ENCODE measurements around the gene VEZT.

The VEZT gene

GRCh38 chr12:95262808-95263207 lies 45.2 kb downstream of the VEZT start:
- no peaks in the 10 kb centered on the region for H4K20me1 ChIP-seq (ENCODE audit: control insufficient read depth, insufficient read depth, low read depth, low read length)
- H3K27ac ChIP-seq (ENCODE audit: low read depth, low read length): no peak overlapping the region
- no peaks in the 10 kb centered on the region for H3K9me2 ChIP-seq (replicated peaks; ENCODE audit: control insufficient read depth, low read length)
- H3K36me3 ChIP-seq (ENCODE audit: control insufficient read depth, low read length): peaks cover 87% of the 10 kb centered on the region
- peaks cover 23% of the 10 kb centered on the region for H3K79me2 ChIP-seq (ENCODE audit: control insufficient read depth, low read length)
- H3K27me3 ChIP-seq (ENCODE audit: control insufficient read depth, low read length): no peaks in the 10 kb centered on the region
- no peaks in the 10 kb centered on the region for H3K4me1 ChIP-seq (ENCODE audit: control insufficient read depth, low read length)
- no peak overlapping the region for H3K4me2 ChIP-seq (ENCODE audit: low read length)
- no peak overlapping the region for H3K4me3 ChIP-seq (ENCODE audit: low read length)
- TF ChIP-seq EZH2phosphoT487 (IDR thresholded peaks at IDR 0.05; ENCODE audit: borderline replicate concordance, low read length): no peak
- TF ChIP-seq, protein P1, sequence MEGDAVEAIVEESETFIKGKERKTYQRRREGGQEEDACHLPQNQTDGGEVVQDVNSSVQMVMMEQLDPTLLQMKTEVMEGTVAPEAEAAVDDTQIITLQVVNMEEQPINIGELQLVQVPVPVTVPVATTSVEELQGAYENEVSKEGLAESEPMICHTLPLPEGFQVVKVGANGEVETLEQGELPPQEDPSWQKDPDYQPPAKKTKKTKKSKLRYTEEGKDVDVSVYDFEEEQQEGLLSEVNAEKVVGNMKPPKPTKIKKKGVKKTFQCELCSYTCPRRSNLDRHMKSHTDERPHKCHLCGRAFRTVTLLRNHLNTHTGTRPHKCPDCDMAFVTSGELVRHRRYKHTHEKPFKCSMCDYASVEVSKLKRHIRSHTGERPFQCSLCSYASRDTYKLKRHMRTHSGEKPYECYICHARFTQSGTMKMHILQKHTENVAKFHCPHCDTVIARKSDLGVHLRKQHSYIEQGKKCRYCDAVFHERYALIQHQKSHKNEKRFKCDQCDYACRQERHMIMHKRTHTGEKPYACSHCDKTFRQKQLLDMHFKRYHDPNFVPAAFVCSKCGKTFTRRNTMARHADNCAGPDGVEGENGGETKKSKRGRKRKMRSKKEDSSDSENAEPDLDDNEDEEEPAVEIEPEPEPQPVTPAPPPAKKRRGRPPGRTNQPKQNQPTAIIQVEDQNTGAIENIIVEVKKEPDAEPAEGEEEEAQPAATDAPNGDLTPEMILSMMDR (IDR thresholded peaks at IDR 0.05; ENCODE audit: low read depth, low read length, poor library complexity, severe bottlenecking): no peak
- peaks cover 2% of the 10 kb centered on the region; the same call in 1 of the 2 replicates for H3F3A ChIP-seq (ENCODE audit: control insufficient read depth, insufficient read depth)
- no peaks in the 10 kb centered on the region for H3K9me3 ChIP-seq (ENCODE audit: control insufficient read depth, insufficient read depth, low read length)

DNA sequence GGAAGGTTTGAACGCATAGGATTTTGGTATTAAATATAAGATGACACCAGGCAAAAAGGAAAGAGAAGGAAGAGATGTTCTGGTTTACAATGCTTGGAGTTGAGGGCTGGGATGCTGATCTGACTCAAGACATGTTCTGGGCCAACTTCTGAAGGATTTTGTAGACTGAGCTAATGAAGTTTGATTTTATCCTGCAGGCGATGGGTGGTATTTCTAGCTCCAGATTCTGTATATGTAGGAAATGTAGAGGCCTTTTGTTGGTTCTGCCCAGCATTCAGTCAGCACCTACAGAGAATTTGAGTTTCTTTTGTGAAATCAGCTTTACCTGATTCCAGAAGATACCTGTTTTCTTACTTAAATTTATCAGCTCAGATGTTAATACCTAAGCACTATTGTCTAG lies 48.2 kb downstream of the VEZT start:
- Histone ChIP-seq H3K27ac (ENCODE audit: low read depth, low read length) (no peak overlapping the region), H4K20me1 (ENCODE audit: control insufficient read depth, insufficient read depth, low read depth, low read length) (no peaks in the 10 kb centered on the region), H3K36me3 (ENCODE audit: control insufficient read depth, low read length) (peaks cover 86% of the 10 kb centered on the region), H3K9me2 (replicated peaks; ENCODE audit: control insufficient read depth, low read length) (no peaks in the 10 kb centered on the region), H3K4me3 (ENCODE audit: low read length) (no peak overlapping the region), H3K27me3 (ENCODE audit: control insufficient read depth, low read length) (no peaks in the 10 kb centered on the region), H3K9me3 (ENCODE audit: control insufficient read depth, insufficient read depth, low read length) (no peaks in the 10 kb centered on the region), H3K79me2 (ENCODE audit: control insufficient read depth, low read length) (peaks cover 6% of the 10 kb centered on the region; the same call in 1 of the 2 replicates), H3K4me1 (ENCODE audit: control insufficient read depth, low read length) (no peaks in the 10 kb centered on the region), H3K4me2 (ENCODE audit: low read length) (no peak overlapping the region), H3F3A (ENCODE audit: control insufficient read depth, insufficient read depth) (peaks cover 2% of the 10 kb centered on the region; the same call in 1 of the 2 replicates)
- TF ChIP-seq, protein P1 (IDR thresholded peaks at IDR 0.05; ENCODE audit: low read depth, low read length, poor library complexity, severe bottlenecking): no peak
- TF ChIP-seq EZH2phosphoT487 (IDR thresholded peaks at IDR 0.05; ENCODE audit: borderline replicate concordance, low read length): no peak

- H3K4me1 ChIP-seq (ENCODE audit: control insufficient read depth, low read length): no peaks in the 10 kb centered on the region
- peaks cover 86% of the 10 kb centered on the region for H3K36me3 ChIP-seq (ENCODE audit: control insufficient read depth, low read length)
- no peak overlapping the region for H3K4me2 ChIP-seq (ENCODE audit: low read length)
Observed at GRCh38 chr12:95266254-95266653, 48.6 kb downstream of the VEZT start.

More at GRCh38 chr12:95266254-95266653, 48.6 kb downstream of the VEZT start:
- TF ChIP-seq, protein P1 (IDR thresholded peaks at IDR 0.05; ENCODE audit: low read depth, low read length, poor library complexity, severe bottlenecking): no peak
- TF ChIP-seq EZH2phosphoT487 (IDR thresholded peaks at IDR 0.05; ENCODE audit: borderline replicate concordance, low read length): no peak
- no peaks in the 10 kb centered on the region for H3K9me3 ChIP-seq (ENCODE audit: control insufficient read depth, insufficient read depth, low read length)
- H3K4me3 ChIP-seq (ENCODE audit: low read length): no peak overlapping the region
- H3K27ac ChIP-seq (ENCODE audit: low read depth, low read length): no peak overlapping the region
- H4K20me1 ChIP-seq (ENCODE audit: control insufficient read depth, insufficient read depth, low read depth, low read length): no peaks in the 10 kb centered on the region
- H3K9me2 ChIP-seq (replicated peaks; ENCODE audit: control insufficient read depth, low read length): no peaks in the 10 kb centered on the region
- peaks cover 6% of the 10 kb centered on the region; the same call in 1 of the 2 replicates for H3K79me2 ChIP-seq (ENCODE audit: control insufficient read depth, low read length)
- H3F3A ChIP-seq (ENCODE audit: control insufficient read depth, insufficient read depth): peaks cover 2% of the 10 kb centered on the region; the same call in 1 of the 2 replicates
- no peaks in the 10 kb centered on the region for H3K27me3 ChIP-seq (ENCODE audit: control insufficient read depth, low read length)

Data from DOHH2 (cell line).